K562 (cell line): ENCODE measurements around the gene DGCR8. TPM values are rescaled to one million over a fixed set of nuclear protein-coding genes. Genes with fewer than 3 reads are reported as not detected.

Source experiments
- CAMTA2 ChIP-seq: fragments of 250-450 bp; sonication (Bioruptor Pico); conservative IDR thresholded peaks from 2 replicates; pipeline ENCODE4 v1.5.1; 2022
- CCNT2 ChIP-seq: IDR thresholded peaks from 2 replicates; pipeline ENCODE4 v1.6.1; 2011; ENCODE audit warnings: borderline replicate concordance, low read depth, mild to moderate bottlenecking, moderate library complexity, mixed read lengths, low read length; ENCODE audit not compliant: insufficient read length; ENCODE audit errors: extremely low read depth
- CTCF ChIP-seq, 3 experiments: IDR thresholded peaks in 2 of 3; conservative IDR thresholded peaks in 1 of 3; 2 replicates each; pipeline ENCODE4 v1.5.1; 2011 to 2012; ENCODE audit warnings: low read length in 3 of 3, mild to moderate bottlenecking in 3 of 3, control low read depth in 2 of 3, improper control_type of control experiment in 1 of 3, inconsistent platforms in 1 of 3, low read depth in 1 of 3, mixed read lengths in 1 of 3, moderate library complexity in 1 of 3; ENCODE audit not compliant: insufficient read depth in 2 of 3
- E2F6 ChIP-seq, 2 experiments: IDR thresholded peaks; 2 replicates each; pipeline ENCODE4 v1.6.1; 2011; ENCODE audit warnings: borderline replicate concordance in 1 of 2, control low read depth in 1 of 2, low read depth in 1 of 2, low read length in 1 of 2, mild to moderate bottlenecking in 1 of 2, mixed read lengths in 1 of 2, moderate library complexity in 1 of 2; ENCODE audit not compliant: insufficient read depth in 1 of 2, insufficient read length in 1 of 2, poor library complexity in 1 of 2, severe bottlenecking in 1 of 2; ENCODE audit errors: extremely low read depth in 1 of 2
- HEY1 ChIP-seq: fragments of 250-450 bp; sonication (Bioruptor Pico); IDR thresholded peaks from 2 replicates; pipeline ENCODE4 v1.5.0; 2020; ENCODE audit warnings: mild to moderate bottlenecking, moderate library complexity, borderline replicate concordance
- ILK ChIP-seq: fragments of 450-650 bp; IDR thresholded peaks from 2 replicates; pipeline ENCODE4 v1.6.1; 2016; ENCODE audit warnings: missing genetic modification characterization, low read depth, mild to moderate bottlenecking, missing compliant biosample characterization, moderate library complexity, borderline replicate concordance
- KDM2B ChIP-seq: fragments of 250-450 bp; sonication (Bioruptor Pico); IDR thresholded peaks from 2 replicates; pipeline ENCODE4 v1.8.0; 2021; ENCODE audit warnings: mild to moderate bottlenecking, moderate library complexity
- KLF6 ChIP-seq: fragments of 250-450 bp; sonication (Bioruptor Pico); IDR thresholded peaks from 2 replicates; pipeline ENCODE4 v1.4.0; 2020; ENCODE audit warnings: mild to moderate bottlenecking, moderate library complexity, borderline replicate concordance
- MAFG ChIP-seq: fragments of 450-650 bp; conservative IDR thresholded peaks from 2 replicates; pipeline ENCODE4 v1.6.1; 2016; ENCODE audit warnings: missing genetic modification characterization, missing compliant biosample characterization
- MIER1 ChIP-seq: fragments of 450-650 bp; IDR thresholded peaks from 2 replicates; pipeline ENCODE4 v1.6.1; 2016; ENCODE audit warnings: antibody characterized with exemption, mild to moderate bottlenecking, low read depth
- NFIC ChIP-seq: fragments of 450-650 bp; IDR thresholded peaks from 2 replicates; pipeline ENCODE4 v1.6.1; 2017; ENCODE audit warnings: mild to moderate bottlenecking, inconsistent platforms
- NR2F6 ChIP-seq: fragments of 450-650 bp; formaldehyde crosslinking; IDR thresholded peaks from 2 replicates; pipeline ENCODE4 v1.4.0; 2020; ENCODE audit warnings: mild to moderate bottlenecking
- PBX2 ChIP-seq, 2 experiments: IDR thresholded peaks in 1 of 2; conservative IDR thresholded peaks in 1 of 2; 2 replicates each; pipeline ENCODE4 v1.6.1; 2016; ENCODE audit warnings: low read depth in 2 of 2, mild to moderate bottlenecking in 1 of 2, missing compliant biosample characterization in 1 of 2, missing genetic modification characterization in 1 of 2, moderate library complexity in 1 of 2
- POLR3G ChIP-seq: IDR thresholded peaks from 2 replicates; pipeline ENCODE4 v1.6.1; 2011; ENCODE audit not compliant: insufficient read length, insufficient replicate concordance; ENCODE audit errors: extremely low read depth
- PRMT5 ChIP-seq: sonication (generic); formaldehyde crosslinking; IDR thresholded peaks from 2 replicates; pipeline ENCODE4 v1.5.0; 2020; ENCODE audit warnings: missing genetic modification reagents
- PYGO2 ChIP-seq: fragments of 450-650 bp; IDR thresholded peaks from 2 replicates; pipeline ENCODE4 v1.6.1; 2016; ENCODE audit warnings: mild to moderate bottlenecking, missing genetic modification characterization, moderate library complexity, missing compliant biosample characterization
- SRSF1 ChIP-seq: fragments of 200-400 bp; formaldehyde crosslinking; IDR thresholded peaks from 2 replicates; pipeline ENCODE4 v1.6.1; 2017; ENCODE audit warnings: mild to moderate bottlenecking, low read depth, low read length, moderate library complexity
- TAF9B ChIP-seq: fragments of 450-650 bp; IDR thresholded peaks from 2 replicates; pipeline ENCODE4 v1.6.1; 2018; ENCODE audit warnings: mild to moderate bottlenecking; ENCODE audit not compliant: partially characterized antibody
- TAL1 ChIP-seq: fragments of 450-650 bp; IDR thresholded peaks from 2 replicates; pipeline ENCODE4 v1.6.1; 2016; ENCODE audit warnings: mild to moderate bottlenecking
- TARDBP ChIP-seq: fragments of 450-650 bp; IDR thresholded peaks from 2 replicates; pipeline ENCODE4 v1.6.1; 2016
- XRCC5 ChIP-seq: fragments of 200-400 bp; formaldehyde crosslinking; IDR thresholded peaks from 2 replicates; pipeline ENCODE4 v1.6.1; 2017; ENCODE audit warnings: low read depth, mild to moderate bottlenecking, low read length
- ZEB2 ChIP-seq: fragments of 450-650 bp; IDR thresholded peaks from 2 replicates; pipeline ENCODE4 v1.6.1; 2016
- ZNF324 ChIP-seq: fragments of 250-450 bp; sonication (Bioruptor Pico); IDR thresholded peaks from 2 replicates; pipeline ENCODE4 v1.4.0; 2020; ENCODE audit warnings: mild to moderate bottlenecking
- polyA plus RNA-seq, 8 experiments: library from polyadenylated mRNA; depleted of rRNA in 4 of 8; stranded (reverse) in 5 of 8; unstranded in 3 of 8; fragments of >200 nt; fragmentation: Nextera tagmentation in 2 of 8; fragmentation: Illumina TruSeq in 1 of 8; extraction: Ambion mirVana in 2 of 8; extraction: Trizol in 1 of 8; gene quantifications; 2 replicates each; pipeline versions ENCODE4 v1.2.1 to v1.2.3, GENCODE V29; 2011 to 2014; ENCODE audit warnings: inconsistent platforms in 1 of 8, missing spikeins in 1 of 8
- total RNA-seq, 7 experiments: library from RNA; depleted of rRNA in 6 of 7; stranded (reverse); fragments of >200 nt in 6 of 7; fragmentation: Illumina TruSeq in 2 of 7; extraction: Trizol in 2 of 7; gene quantifications; 2 replicates each; pipeline versions ENCODE4 v1.2.1 to v1.2.3, GENCODE V29; 2011 to 2021; ENCODE audit warnings: low replicate concordance in 1 of 7

DGCR8 gene
- total and polyA plus RNA-seq, 9 of the 15 experiments (the other 6 are each of a cell fraction or from before 2014, with no cell fraction given), result 5.9 to 144 (median 80.1) TPM

- TF ChIP-seq PBX2 (CRISPR knock-in tag; IDR thresholded peaks at IDR 0.05; ENCODE audit: low read depth), result no peak
- no peak for TF ChIP-seq PBX2 (tag; conservative IDR thresholded peaks at IDR 0.05; ENCODE audit: low read depth)
- TF ChIP-seq ZEB2, result no peak
- TF ChIP-seq SRSF1, result no peak
- peak; percentile 93 to 99 (median 94) for TF ChIP-seq CTCF (IDR thresholded peaks at IDR 0.05 in 2 of 3, conservative IDR thresholded peaks at IDR 0.05 in 1 of 3; ENCODE audit: insufficient read depth in 2 of 3, low read depth in 1 of 3, low read length in 3 of 3)
- TF ChIP-seq TARDBP, result no peak
- TF ChIP-seq MIER1, result no peak
- TF ChIP-seq CAMTA2 (CRISPR knock-in tag), result no peak
- no peak for TF ChIP-seq NFIC
- TF ChIP-seq ZNF324 (CRISPR knock-in tag), result no peak
- TF ChIP-seq KDM2B (CRISPR knock-in tag), result no peak
- no peak for TF ChIP-seq MAFG (tag)
- TF ChIP-seq E2F6 (IDR thresholded peaks at IDR 0.05; ENCODE audit: borderline replicate concordance in 1 of 2, extremely low read depth in 1 of 2, insufficient read depth in 1 of 2, insufficient read length in 1 of 2, low read depth in 1 of 2, low read length in 1 of 2, poor library complexity in 1 of 2, severe bottlenecking in 1 of 2), result peak in 1 of 2 experiments; percentile 50
- TF ChIP-seq PYGO2, result no peak
- no peak for TF ChIP-seq ILK (tag)
- TF ChIP-seq NR2F6 (CRISPR knock-in tag), result peak; percentile 71; the same call in 1 of the 2 replicates
- no peak for TF ChIP-seq CCNT2
- no peak for TF ChIP-seq POLR3G
- TF ChIP-seq PRMT5 (CRISPR knock-in tag), result no peak
- no peak for TF ChIP-seq TAL1
- TF ChIP-seq XRCC5, result no peak
- no peak for TF ChIP-seq KLF6 (CRISPR knock-in tag)
- TF ChIP-seq HEY1 (CRISPR knock-in tag), result no peak
- TF ChIP-seq TAF9B, result no peak
Measured at GRCh38 chr22:20111045-20111688, 31.1 kb downstream of the DGCR8 start (continued).
